HepG2 (cell line): Measurements from ENCODE around the gene MRNIP. TPM values are rescaled to one million over a fixed set of nuclear protein-coding genes. Genes with fewer than 3 reads are reported as not detected.

Experiments used
- ATAC-seq: fragments of 200-7000 bp; cut with Tn5 transposase; 3 replicates; pipeline ENCODE4 v1.9.1; 2020; ENCODE audit warnings: mild to moderate bottlenecking, moderate library complexity
- BruUV-seq: library from RNA; stranded (reverse); fragments of 400-500 nt; replicated peaks from 2 replicates; lab custom pipeline; 2021; lab: Mats Ljungman, UMichigan
- CTCF ChIA-PET: fragments of 300-600 bp; formaldehyde crosslinking; extraction: SDS; loops from one replicate; lab custom pipeline; 2021; ENCODE audit warnings: low total read pairs, inconsistent platforms, low intra/inter-chr PET ratio; lab: Yijun Ruan, JAX
- POLR2A ChIA-PET: fragments of 350-600 bp; sonication (Branson Sonifier 250); formaldehyde crosslinking; loops from one replicate; lab custom pipeline; 2020; ENCODE audit warnings: antibody characterized with exemption, inconsistent platforms; lab: Yijun Ruan, JAX
- DNase-seq: peaks from one replicate; pipeline ENCODE4 v3.0.0-alpha.2; 2015; ENCODE audit warnings: low spot score
- FAIRE-seq: peaks from 3 replicates; lab custom pipeline; 2011; peaks lifted over from hg19 to GRCh38; lab: Jason Lieb, UNC
- H2AFZ ChIP-seq: one replicate; pipeline ENCODE4 v1.6.1; 2011; ENCODE audit warnings: low read length, inconsistent platforms
- H3K27ac ChIP-seq: fragments of 300-600 bp; 3 replicates; pipeline ENCODE4 v1.8.0; 2011; ENCODE audit warnings: mixed run types, mild to moderate bottlenecking, mixed read lengths, low read length, inconsistent platforms; ENCODE audit not compliant: insufficient read depth; ENCODE audit errors: extremely low read length
- H3K27me3 ChIP-seq, 2 experiments: fragments of 200-600 bp in 1 of 2; 2 replicates in 1 of 2; 3 replicates in 1 of 2; pipeline versions ENCODE4 v1.6.0 to v1.8.0; 2011; ENCODE audit warnings: low read length in 2 of 2, mild to moderate bottlenecking in 2 of 2, moderate library complexity in 2 of 2, inconsistent platforms in 1 of 2; ENCODE audit not compliant: insufficient read depth in 2 of 2, control insufficient read depth in 1 of 2
- H3K36me3 ChIP-seq, 2 experiments: fragments of 200-600 bp in 1 of 2; replicated peaks in 1 of 2; 2 replicates in 1 of 2; 3 replicates in 1 of 2; pipeline versions ENCODE4 v1.5.1 to v1.8.0; 2011; ENCODE audit warnings: low read length in 2 of 2, inconsistent platforms in 1 of 2; ENCODE audit not compliant: insufficient read depth in 2 of 2, control insufficient read depth in 1 of 2
- H3K4me1 ChIP-seq: 2 replicates; pipeline ENCODE4 v1.5.1; 2012; ENCODE audit warnings: low read length, inconsistent platforms; ENCODE audit not compliant: insufficient read depth
- H3K4me2 ChIP-seq: 2 replicates; pipeline ENCODE4 v1.6.0; 2011; ENCODE audit warnings: low read depth, low read length, inconsistent platforms
- H3K4me3 ChIP-seq, 3 experiments: fragments of 200-600 bp in 1 of 3; sonication (generic), shearing (Covaris generic) in 1 of 3; replicated peaks in 1 of 3; 2 replicates each; pipeline ENCODE4 v1.5.1; 2011 to 2016; ENCODE audit warnings: low read length in 3 of 3, inconsistent platforms in 2 of 3, low read depth in 2 of 3, mild to moderate bottlenecking in 2 of 3, control low read depth in 1 of 3, mixed read lengths in 1 of 3; ENCODE audit not compliant: insufficient read depth in 1 of 3
- H3K79me2 ChIP-seq: one replicate; pipeline ENCODE4 v1.6.1; 2011; ENCODE audit warnings: low read length, inconsistent platforms; ENCODE audit not compliant: insufficient read depth
- H3K9ac ChIP-seq: 2 replicates; pipeline ENCODE4 v1.6.0; 2011; ENCODE audit warnings: mild to moderate bottlenecking, low read depth, low read length, inconsistent platforms; ENCODE audit not compliant: insufficient read depth
- H3K9me3 ChIP-seq: 2 replicates; pipeline ENCODE4 v1.5.1; 2012; ENCODE audit warnings: mild to moderate bottlenecking, low read length
- H4K20me1 ChIP-seq: 2 replicates; pipeline ENCODE4 v1.6.0; 2011; ENCODE audit warnings: inconsistent platforms, mild to moderate bottlenecking, low read length, moderate library complexity; ENCODE audit not compliant: insufficient read depth
- AGO2 ChIP-seq: fragments of 200-400 bp; formaldehyde crosslinking; optimal IDR thresholded peaks from 2 replicates; pipeline ENCODE3; 2017; ENCODE audit warnings: mild to moderate bottlenecking, low read depth, low read length, moderate library complexity
- NAIF1 ChIP-seq: sonication (generic); formaldehyde crosslinking; IDR thresholded peaks from 2 replicates; pipeline ENCODE4 v1.5.0; 2020; ENCODE audit warnings: mild to moderate bottlenecking, missing genetic modification reagents, borderline replicate concordance
- NR2F1 ChIP-seq, 2 experiments: fragments of 450-650 bp in 1 of 2; formaldehyde crosslinking in 1 of 2; IDR thresholded peaks; 2 replicates each; pipeline versions ENCODE4 v1.5.0 to v1.6.1; 2016 to 2020; ENCODE audit warnings: mild to moderate bottlenecking in 1 of 2, missing compliant biosample characterization in 1 of 2, missing genetic modification reagents in 1 of 2, moderate library complexity in 1 of 2
- PRMT3 ChIP-seq: sonication (generic); formaldehyde crosslinking; IDR thresholded peaks from 2 replicates; pipeline ENCODE4 v1.8.1; 2022; ENCODE audit warnings: low read depth, mild to moderate bottlenecking, moderate library complexity, missing genetic modification reagents, borderline replicate concordance
- ZNF737 ChIP-seq: sonication (generic); formaldehyde crosslinking; IDR thresholded peaks from 2 replicates; pipeline ENCODE4 v1.5.0; 2020; ENCODE audit warnings: missing genetic modification reagents, mild to moderate bottlenecking, borderline replicate concordance
- WGBS: methylation state at CpG from one replicate; pipeline ENCODE4 v1.1.6; 2017; ENCODE audit warnings: low lambda C conversion rate; 5-methylcytosine and 5-hydroxymethylcytosine counted together
- in situ Hi-C: cut with HindIII; loops from 2 replicates; pipeline ENCODE4 v1.10.0; 2017; ENCODE audit warnings: low pct_unique_long_range_greater_than_20kb; ENCODE audit not compliant: extremely low pct_ligation_motif_present
- intact Hi-C: fragments of 100-400 bp; cut with micrococcal nuclease; formaldehyde crosslinking; loops from one replicate; pipeline ENCODE4 v1.10.0; 2022; ENCODE audit not compliant: unreplicated experiment
- polyA plus RNA-seq, 8 experiments: library from polyadenylated mRNA; depleted of rRNA in 3 of 8; stranded (reverse) in 7 of 8; unstranded in 1 of 8; fragments of >200 nt; fragmentation: Illumina TruSeq in 4 of 8; extraction: Trizol in 4 of 8; gene quantifications; 2 replicates each; pipeline versions ENCODE4 v1.2.1 to v1.2.3, GENCODE V29; 2011 to 2016; ENCODE audit warnings: low read depth in 4 of 8, missing spikeins in 1 of 8, mixed read lengths in 1 of 8; ENCODE audit not compliant: insufficient read depth in 1 of 8
- total RNA-seq, 5 experiments: library from RNA; depleted of rRNA; stranded (reverse); fragments of >200 nt; fragmentation: Illumina TruSeq; extraction: Trizol; gene quantifications; 2 replicates each; pipeline ENCODE4 v1.2.3, GENCODE V29; 2016; ENCODE audit warnings: low read depth in 1 of 5
- TF ChIP-seq, protein P1 (sequence below): sonication (generic); formaldehyde crosslinking; IDR thresholded peaks from 2 replicates; pipeline ENCODE4 v1.5.1; 2020; ENCODE audit warnings: mild to moderate bottlenecking, missing genetic modification reagents, moderate library complexity
- TF ChIP-seq, protein P2 (sequence below): sonication (generic); formaldehyde crosslinking; IDR thresholded peaks from 2 replicates; pipeline ENCODE4 v1.4.0; 2020; ENCODE audit warnings: mild to moderate bottlenecking, missing genetic modification reagents
- TF ChIP-seq, protein P3 (sequence below): sonication (generic); formaldehyde crosslinking; IDR thresholded peaks from 2 replicates; pipeline ENCODE4 v1.4.0; 2020; ENCODE audit warnings: missing genetic modification reagents

Gene MRNIP
- total and polyA plus RNA-seq, 2 of the 13 experiments (the other 11 are each of a cell fraction or from before 2014, with no cell fraction given) = 15.5 to 34.1 TPM

DNA sequence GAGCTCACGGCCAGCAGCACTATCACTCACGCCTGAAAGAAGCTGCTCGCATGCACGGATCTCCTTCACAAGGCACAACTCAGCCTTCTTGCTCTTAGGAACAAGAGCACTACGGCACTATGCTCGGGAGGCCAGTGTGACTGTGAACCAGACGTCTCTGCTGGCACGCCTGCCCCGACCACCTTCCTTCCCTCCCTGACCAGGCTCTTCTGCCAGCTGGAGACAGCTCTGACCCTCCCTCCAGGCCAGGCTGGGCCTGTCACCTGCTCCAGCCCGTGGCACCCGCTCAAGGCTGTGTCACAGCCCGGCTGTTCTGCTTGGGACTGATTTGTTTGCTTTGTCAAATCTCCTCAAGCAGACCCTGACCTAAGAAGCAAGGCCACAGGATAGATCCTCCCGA is 42.1 kb upstream of the MRNIP start:
- intact Hi-C loops = loop anchor here (10.0 kb wide), 1 partner anchor 136 kb away; no protein-coding TSS in a partner anchor
- H3K79me2 ChIP-seq = peaks cover 5% of the 10 kb centered on the region
- 71% methylated on average over 9 of the region's 13 CpGs for WGBS
- no peak overlapping the region for H3K27ac ChIP-seq
- no peaks in the 10 kb centered on the region for H4K20me1 ChIP-seq
- ATAC-seq (peak; percentile 59; the same call in 2 of the 3 replicates), DNase-seq (no peak), FAIRE-seq (no peak)
- ChIA-PET CTCF (no interaction called here), POLR2A (no interaction called here)
- H3K9me3 ChIP-seq = no peaks in the 10 kb centered on the region
- no peak overlapping the region for H3K9ac ChIP-seq
- no TSS peak for BruUV-seq
- H2AFZ ChIP-seq = no peak overlapping the region
- peaks cover 14 to 61% of the 10 kb centered on the region in 2 experiments for H3K36me3 ChIP-seq
- no peak overlapping the region for H3K4me2 ChIP-seq
- H3K4me3 ChIP-seq = no peak overlapping the region
- TF ChIP-seq, protein P1, sequence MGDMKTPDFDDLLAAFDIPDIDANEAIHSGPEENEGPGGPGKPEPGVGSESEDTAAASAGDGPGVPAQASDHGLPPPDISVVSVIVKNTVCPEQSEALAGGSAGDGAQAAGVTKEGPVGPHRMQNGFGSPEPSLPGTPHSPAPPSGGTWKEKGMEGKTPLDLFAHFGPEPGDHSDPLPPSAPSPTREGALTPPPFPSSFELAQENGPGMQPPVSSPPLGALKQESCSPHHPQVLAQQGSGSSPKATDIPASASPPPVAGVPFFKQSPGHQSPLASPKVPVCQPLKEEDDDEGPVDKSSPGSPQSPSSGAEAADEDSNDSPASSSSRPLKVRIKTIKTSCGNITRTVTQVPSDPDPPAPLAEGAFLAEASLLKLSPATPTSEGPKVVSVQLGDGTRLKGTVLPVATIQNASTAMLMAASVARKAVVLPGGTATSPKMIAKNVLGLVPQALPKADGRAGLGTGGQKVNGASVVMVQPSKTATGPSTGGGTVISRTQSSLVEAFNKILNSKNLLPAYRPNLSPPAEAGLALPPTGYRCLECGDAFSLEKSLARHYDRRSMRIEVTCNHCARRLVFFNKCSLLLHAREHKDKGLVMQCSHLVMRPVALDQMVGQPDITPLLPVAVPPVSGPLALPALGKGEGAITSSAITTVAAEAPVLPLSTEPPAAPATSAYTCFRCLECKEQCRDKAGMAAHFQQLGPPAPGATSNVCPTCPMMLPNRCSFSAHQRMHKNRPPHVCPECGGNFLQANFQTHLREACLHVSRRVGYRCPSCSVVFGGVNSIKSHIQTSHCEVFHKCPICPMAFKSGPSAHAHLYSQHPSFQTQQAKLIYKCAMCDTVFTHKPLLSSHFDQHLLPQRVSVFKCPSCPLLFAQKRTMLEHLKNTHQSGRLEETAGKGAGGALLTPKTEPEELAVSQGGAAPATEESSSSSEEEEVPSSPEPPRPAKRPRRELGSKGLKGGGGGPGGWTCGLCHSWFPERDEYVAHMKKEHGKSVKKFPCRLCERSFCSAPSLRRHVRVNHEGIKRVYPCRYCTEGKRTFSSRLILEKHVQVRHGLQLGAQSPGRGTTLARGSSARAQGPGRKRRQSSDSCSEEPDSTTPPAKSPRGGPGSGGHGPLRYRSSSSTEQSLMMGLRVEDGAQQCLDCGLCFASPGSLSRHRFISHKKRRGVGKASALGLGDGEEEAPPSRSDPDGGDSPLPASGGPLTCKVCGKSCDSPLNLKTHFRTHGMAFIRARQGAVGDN (CRISPR knock-in tag) = peak; percentile 50
- TF ChIP-seq PRMT3 (CRISPR knock-in tag) (no peak), AGO2 (peak; percentile 44)
- H3K4me1 ChIP-seq = peaks cover 20% of the 10 kb centered on the region
- in situ Hi-C loops = no loop called here
- no peaks in the 10 kb centered on the region for H3K27me3 ChIP-seq

DNA sequence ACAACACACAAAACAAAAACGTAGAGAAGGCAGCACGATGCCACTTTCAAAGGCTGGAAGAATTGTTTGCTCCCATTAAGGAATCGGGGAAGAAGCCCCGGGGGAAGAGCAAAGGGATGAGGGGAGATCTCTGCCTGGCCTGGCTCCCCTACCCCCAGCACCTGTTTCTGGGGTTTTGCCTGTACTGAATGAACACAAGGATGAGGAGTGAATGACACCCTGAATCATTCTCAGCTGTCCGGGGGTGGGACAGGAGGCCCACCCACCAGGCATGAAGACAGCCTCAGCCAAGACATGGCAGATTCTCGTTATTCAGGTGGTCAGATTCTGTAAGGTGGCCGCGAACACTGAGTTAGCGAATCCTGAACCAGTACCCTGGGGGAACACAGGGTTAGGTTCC is 41.6 kb upstream of the MRNIP start:
- peaks cover 5% of the 10 kb centered on the region for H3K79me2 ChIP-seq
- no peak overlapping the region for H3K9ac ChIP-seq
- H3K27me3 ChIP-seq = no peaks in the 10 kb centered on the region
- in situ Hi-C loops (no loop called here), intact Hi-C loops (loop anchor here (10.0 kb wide), 1 partner anchor 135 kb away; no protein-coding TSS in a partner anchor)
- TF ChIP-seq, protein P2, sequence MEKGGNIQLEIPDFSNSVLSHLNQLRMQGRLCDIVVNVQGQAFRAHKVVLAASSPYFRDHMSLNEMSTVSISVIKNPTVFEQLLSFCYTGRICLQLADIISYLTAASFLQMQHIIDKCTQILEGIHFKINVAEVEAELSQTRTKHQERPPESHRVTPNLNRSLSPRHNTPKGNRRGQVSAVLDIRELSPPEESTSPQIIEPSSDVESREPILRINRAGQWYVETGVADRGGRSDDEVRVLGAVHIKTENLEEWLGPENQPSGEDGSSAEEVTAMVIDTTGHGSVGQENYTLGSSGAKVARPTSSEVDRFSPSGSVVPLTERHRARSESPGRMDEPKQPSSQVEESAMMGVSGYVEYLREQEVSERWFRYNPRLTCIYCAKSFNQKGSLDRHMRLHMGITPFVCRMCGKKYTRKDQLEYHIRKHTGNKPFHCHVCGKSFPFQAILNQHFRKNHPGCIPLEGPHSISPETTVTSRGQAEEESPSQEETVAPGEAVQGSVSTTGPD (CRISPR knock-in tag) = no peak
- TF ChIP-seq ZNF737 (no peak), NAIF1 (CRISPR knock-in tag) (no peak), NR2F1 (CRISPR knock-in tag; IDR thresholded peaks at IDR 0.05) (no peak)
- TF ChIP-seq, protein P3, sequence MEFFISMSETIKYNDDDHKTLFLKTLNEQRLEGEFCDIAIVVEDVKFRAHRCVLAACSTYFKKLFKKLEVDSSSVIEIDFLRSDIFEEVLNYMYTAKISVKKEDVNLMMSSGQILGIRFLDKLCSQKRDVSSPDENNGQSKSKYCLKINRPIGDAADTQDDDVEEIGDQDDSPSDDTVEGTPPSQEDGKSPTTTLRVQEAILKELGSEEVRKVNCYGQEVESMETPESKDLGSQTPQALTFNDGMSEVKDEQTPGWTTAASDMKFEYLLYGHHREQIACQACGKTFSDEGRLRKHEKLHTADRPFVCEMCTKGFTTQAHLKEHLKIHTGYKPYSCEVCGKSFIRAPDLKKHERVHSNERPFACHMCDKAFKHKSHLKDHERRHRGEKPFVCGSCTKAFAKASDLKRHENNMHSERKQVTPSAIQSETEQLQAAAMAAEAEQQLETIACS (CRISPR knock-in tag) = no peak
- ChIA-PET POLR2A (no interaction called here), CTCF (no interaction called here)
- H3K36me3 ChIP-seq = peaks cover 14 to 61% of the 10 kb centered on the region in 2 experiments
- no peak for ATAC-seq
- H4K20me1 ChIP-seq = no peaks in the 10 kb centered on the region
- H3K4me1 ChIP-seq = peaks cover 24% of the 10 kb centered on the region
- DNase-seq = no peak
- no TSS peak for BruUV-seq
- no peaks in the 10 kb centered on the region for H3K9me3 ChIP-seq
- no peak overlapping the region for H3K4me2 ChIP-seq
- no peak overlapping the region for H3K27ac ChIP-seq
- FAIRE-seq = no peak
- H2AFZ ChIP-seq = no peak overlapping the region
- 91% methylated on average over 8 of the region's 9 CpGs for WGBS
- no peak overlapping the region for H3K4me3 ChIP-seq
